HEK293 (cell line): Measurements from ENCODE around the gene LHB.

Source experiments
- CTCF ChIP-seq: fragments of 450-650 bp; formaldehyde crosslinking; IDR thresholded peaks from 2 replicates; pipeline ENCODE4 v1.5.1; 2016; ENCODE audit warnings: missing biosample characterization, missing genetic modification characterization
- FEZF1 ChIP-seq: fragments of 450-650 bp; formaldehyde crosslinking; IDR thresholded peaks from 2 replicates; pipeline ENCODE4 v1.5.1; 2016; ENCODE audit warnings: missing biosample characterization, missing genetic modification characterization
- GFI1B ChIP-seq: fragments of 450-650 bp; formaldehyde crosslinking; IDR thresholded peaks from 2 replicates; pipeline ENCODE4 v1.5.1; 2016; ENCODE audit warnings: missing biosample characterization, missing genetic modification characterization
- GLI4 ChIP-seq: fragments of 450-650 bp; formaldehyde crosslinking; IDR thresholded peaks from 2 replicates; pipeline ENCODE4 v1.5.1; 2016; ENCODE audit warnings: missing biosample characterization, missing genetic modification characterization
- GLIS1 ChIP-seq: fragments of 450-650 bp; formaldehyde crosslinking; IDR thresholded peaks from 2 replicates; pipeline ENCODE4 v1.5.1; 2016; ENCODE audit warnings: missing biosample characterization, missing genetic modification characterization
- HOXA7 ChIP-seq: sonication (generic); formaldehyde crosslinking; IDR thresholded peaks from 2 replicates; pipeline ENCODE4 v1.8.1; 2022; ENCODE audit warnings: missing genetic modification reagents, borderline replicate concordance
- KLF9 ChIP-seq: fragments of 450-650 bp; formaldehyde crosslinking; IDR thresholded peaks from 2 replicates; pipeline ENCODE4 v1.5.1; 2016; ENCODE audit warnings: missing biosample characterization, missing genetic modification characterization, low read depth
- PBX3 ChIP-seq: sonication (generic); formaldehyde crosslinking; IDR thresholded peaks from 2 replicates; pipeline ENCODE4 v1.8.1; 2022; ENCODE audit warnings: mild to moderate bottlenecking, moderate library complexity, missing genetic modification reagents
- PRDM1 ChIP-seq: fragments of 450-650 bp; formaldehyde crosslinking; IDR thresholded peaks from 2 replicates; pipeline ENCODE4; 2016; ENCODE audit warnings: missing biosample characterization, missing genetic modification characterization
- SP3 ChIP-seq: fragments of 450-650 bp; formaldehyde crosslinking; IDR thresholded peaks from 2 replicates; pipeline ENCODE4 v1.5.1; 2016; ENCODE audit warnings: missing biosample characterization, missing genetic modification characterization
- ZBTB17 ChIP-seq: fragments of 450-650 bp; formaldehyde crosslinking; IDR thresholded peaks from 2 replicates; pipeline ENCODE4 v1.5.1; 2016; ENCODE audit warnings: missing biosample characterization, missing genetic modification characterization
- ZFP37 ChIP-seq: fragments of 450-650 bp; formaldehyde crosslinking; IDR thresholded peaks from 2 replicates; pipeline ENCODE4 v1.5.1; 2016; ENCODE audit warnings: missing biosample characterization, missing genetic modification characterization
- ZNF114 ChIP-seq: fragments of 450-650 bp; formaldehyde crosslinking; IDR thresholded peaks from 2 replicates; pipeline ENCODE4 v1.5.0; 2017; ENCODE audit warnings: missing biosample characterization, missing genetic modification characterization
- ZNF16 ChIP-seq: fragments of 450-650 bp; formaldehyde crosslinking; IDR thresholded peaks from 2 replicates; pipeline ENCODE4 v1.5.1; 2016; ENCODE audit warnings: low read depth, missing biosample characterization, missing genetic modification characterization
- ZNF223 ChIP-seq: fragments of 450-650 bp; formaldehyde crosslinking; IDR thresholded peaks from 2 replicates; pipeline ENCODE4 v1.5.1; 2016; ENCODE audit warnings: missing biosample characterization, missing genetic modification characterization
- ZNF239 ChIP-seq: fragments of 450-650 bp; formaldehyde crosslinking; IDR thresholded peaks from 2 replicates; pipeline ENCODE4 v1.5.1; 2016; ENCODE audit warnings: missing biosample characterization, missing genetic modification characterization
- ZNF248 ChIP-seq: fragments of 450-650 bp; formaldehyde crosslinking; IDR thresholded peaks from 2 replicates; pipeline ENCODE4 v1.5.1; 2017; ENCODE audit warnings: missing biosample characterization, missing genetic modification characterization
- ZNF280C ChIP-seq: fragments of 450-650 bp; formaldehyde crosslinking; IDR thresholded peaks from 2 replicates; pipeline ENCODE4 v1.5.1; 2016; ENCODE audit warnings: missing biosample characterization, missing genetic modification characterization
- ZNF292 ChIP-seq: fragments of 450-650 bp; formaldehyde crosslinking; IDR thresholded peaks from 2 replicates; pipeline ENCODE4 v1.5.1; 2016; ENCODE audit warnings: low read depth, missing biosample characterization, missing genetic modification characterization, borderline replicate concordance
- ZNF311 ChIP-seq: fragments of 450-650 bp; formaldehyde crosslinking; IDR thresholded peaks from 2 replicates; pipeline ENCODE4 v1.5.1; 2017; ENCODE audit warnings: missing biosample characterization, missing genetic modification characterization, borderline replicate concordance
- ZNF423 ChIP-seq: fragments of 450-650 bp; formaldehyde crosslinking; IDR thresholded peaks from 2 replicates; pipeline ENCODE4 v1.5.1; 2016; ENCODE audit warnings: missing biosample characterization, missing genetic modification characterization
- ZNF433 ChIP-seq: fragments of 450-650 bp; formaldehyde crosslinking; IDR thresholded peaks from 2 replicates; pipeline ENCODE4 v1.5.1; 2016; ENCODE audit warnings: missing biosample characterization, missing genetic modification characterization, low read depth
- ZNF510 ChIP-seq: fragments of 450-650 bp; formaldehyde crosslinking; IDR thresholded peaks from 2 replicates; pipeline ENCODE4 v1.5.1; 2018; ENCODE audit warnings: mild to moderate bottlenecking, missing genetic modification characterization, missing biosample characterization; ENCODE audit not compliant: insufficient replicate concordance
- ZNF544 ChIP-seq: fragments of 450-650 bp; formaldehyde crosslinking; IDR thresholded peaks from 2 replicates; pipeline ENCODE4 v1.5.0; 2017; ENCODE audit warnings: missing biosample characterization, missing genetic modification characterization
- ZNF596 ChIP-seq: fragments of 450-650 bp; IDR thresholded peaks from 2 replicates; pipeline ENCODE4 v1.5.0; 2018; ENCODE audit warnings: missing biosample characterization, mild to moderate bottlenecking, missing genetic modification characterization, moderate library complexity
- ZNF626 ChIP-seq: fragments of 450-650 bp; sonication (Bioruptor Pico); formaldehyde crosslinking; IDR thresholded peaks from 2 replicates; pipeline ENCODE4 v1.5.1; 2018; ENCODE audit warnings: missing biosample characterization, missing genetic modification characterization, inconsistent platforms
- ZNF701 ChIP-seq: fragments of 450-650 bp; formaldehyde crosslinking; IDR thresholded peaks from 2 replicates; pipeline ENCODE4 v1.5.1; 2016; ENCODE audit warnings: missing biosample characterization, missing genetic modification characterization
- ZNF837 ChIP-seq: fragments of 450-650 bp; formaldehyde crosslinking; IDR thresholded peaks from 2 replicates; pipeline ENCODE4 v1.5.1; 2016; ENCODE audit warnings: missing biosample characterization, missing genetic modification characterization
- ZSCAN23 ChIP-seq: fragments of 450-650 bp; formaldehyde crosslinking; IDR thresholded peaks from 2 replicates; pipeline ENCODE4 v1.5.1; 2016; ENCODE audit warnings: missing biosample characterization, missing genetic modification characterization
- TF ChIP-seq, protein P1 (sequence below): fragments of 450-650 bp; formaldehyde crosslinking; IDR thresholded peaks from 2 replicates; pipeline ENCODE4 v1.5.1; 2016; ENCODE audit warnings: missing biosample characterization, missing genetic modification characterization
- TF ChIP-seq, protein P2 (sequence below): fragments of 450-650 bp; formaldehyde crosslinking; IDR thresholded peaks from 2 replicates; pipeline ENCODE4 v1.5.1; 2016; ENCODE audit warnings: missing biosample characterization, missing genetic modification characterization
- TF ChIP-seq, protein P3 (sequence below): fragments of 450-650 bp; formaldehyde crosslinking; IDR thresholded peaks from 2 replicates; pipeline ENCODE4 v1.5.1; 2016; ENCODE audit warnings: missing biosample characterization, missing genetic modification characterization, low read depth

Gene LHB

DNA sequence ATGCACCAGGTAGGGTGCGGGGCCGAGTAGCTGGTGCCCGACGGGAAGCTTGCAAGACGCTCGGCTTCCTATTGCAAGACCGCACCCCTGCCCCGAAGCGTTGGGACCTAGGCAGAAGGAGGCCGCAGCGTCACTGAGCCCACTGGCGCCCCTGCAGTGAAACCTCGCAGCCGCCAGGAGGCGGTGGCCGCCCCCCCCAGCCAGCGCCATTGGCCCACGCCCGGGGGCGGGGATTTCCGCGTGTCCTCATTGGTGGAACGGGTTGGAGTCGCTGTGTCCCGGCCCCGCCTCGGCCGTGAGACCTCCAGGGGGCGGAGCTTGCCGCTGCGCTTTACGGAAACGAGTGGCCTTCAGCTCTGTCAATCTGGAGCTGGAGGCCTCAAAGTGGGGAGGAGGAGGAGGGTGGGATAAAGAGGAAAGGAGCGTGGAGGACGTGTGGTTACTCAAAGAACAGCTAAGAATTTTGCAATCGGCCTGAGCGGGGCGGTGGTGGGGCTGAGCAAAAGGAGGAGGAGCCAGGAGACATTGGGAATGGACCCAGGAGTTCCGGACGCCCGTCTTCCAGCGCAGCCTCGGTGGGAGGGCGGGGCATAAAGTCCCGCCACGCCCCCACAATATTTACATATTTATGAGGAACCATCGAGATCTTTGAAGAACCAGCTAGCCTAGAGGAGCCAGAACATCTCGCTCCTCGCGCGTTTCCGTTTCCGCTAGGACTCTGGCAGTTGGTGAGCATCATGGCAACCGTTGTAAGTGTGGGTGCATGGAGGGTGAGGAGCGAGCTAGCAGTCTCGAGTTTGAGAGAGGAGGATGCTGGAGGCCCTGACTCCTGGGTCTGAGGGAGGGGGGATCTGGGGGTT is 23.5 kb downstream of the LHB start, which contains the start of the genes GYS1 and RUVBL2 (continued):
- TF ChIP-seq ZNF292 (tag by site-specific recombination) (no peak), PRDM1 (tag by site-specific recombination) (no peak), ZFP37 (tag by site-specific recombination) (peak; percentile 49; the same call in 1 of the 2 replicates), ZNF239 (tag by site-specific recombination) (no peak), FEZF1 (tag by site-specific recombination) (peak; percentile 69), ZNF837 (tag by site-specific recombination) (no peak), GLI4 (tag by site-specific recombination) (no peak), PBX3 (CRISPR knock-in tag) (0 out of 2 replicates have a peak, but pooled peaks have one; percentile 46), ZNF701 (tag by site-specific recombination) (no peak), ZNF280C (tag by site-specific recombination) (no peak), ZSCAN23 (tag by site-specific recombination) (no peak), ZNF626 (tag by site-specific recombination) (no peak), ZNF596 (tag by site-specific recombination) (no peak), ZBTB17 (tag by site-specific recombination) (peak; percentile 58; the same call in 1 of the 2 replicates), ZNF16 (tag by site-specific recombination) (no peak), ZNF114 (tag by site-specific recombination) (no peak), ZNF248 (tag by site-specific recombination) (no peak), KLF9 (tag by site-specific recombination) (peak; percentile 83), ZNF433 (no peak), ZNF311 (tag by site-specific recombination) (no peak), GFI1B (tag by site-specific recombination) (no peak), SP3 (peak; percentile 98), ZNF544 (tag by site-specific recombination) (no peak), ZNF223 (tag by site-specific recombination) (no peak), GLIS1 (tag by site-specific recombination) (peak; percentile 58), ZNF510 (tag by site-specific recombination) (no peak), HOXA7 (no peak), CTCF (tag by site-specific recombination) (peak; percentile 100), ZNF423 (tag by site-specific recombination) (no peak)
- TF ChIP-seq, protein P1, sequence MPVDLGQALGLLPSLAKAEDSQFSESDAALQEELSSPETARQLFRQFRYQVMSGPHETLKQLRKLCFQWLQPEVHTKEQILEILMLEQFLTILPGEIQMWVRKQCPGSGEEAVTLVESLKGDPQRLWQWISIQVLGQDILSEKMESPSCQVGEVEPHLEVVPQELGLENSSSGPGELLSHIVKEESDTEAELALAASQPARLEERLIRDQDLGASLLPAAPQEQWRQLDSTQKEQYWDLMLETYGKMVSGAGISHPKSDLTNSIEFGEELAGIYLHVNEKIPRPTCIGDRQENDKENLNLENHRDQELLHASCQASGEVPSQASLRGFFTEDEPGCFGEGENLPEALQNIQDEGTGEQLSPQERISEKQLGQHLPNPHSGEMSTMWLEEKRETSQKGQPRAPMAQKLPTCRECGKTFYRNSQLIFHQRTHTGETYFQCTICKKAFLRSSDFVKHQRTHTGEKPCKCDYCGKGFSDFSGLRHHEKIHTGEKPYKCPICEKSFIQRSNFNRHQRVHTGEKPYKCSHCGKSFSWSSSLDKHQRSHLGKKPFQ (tag by site-specific recombination) = no peak
- TF ChIP-seq, protein P2, sequence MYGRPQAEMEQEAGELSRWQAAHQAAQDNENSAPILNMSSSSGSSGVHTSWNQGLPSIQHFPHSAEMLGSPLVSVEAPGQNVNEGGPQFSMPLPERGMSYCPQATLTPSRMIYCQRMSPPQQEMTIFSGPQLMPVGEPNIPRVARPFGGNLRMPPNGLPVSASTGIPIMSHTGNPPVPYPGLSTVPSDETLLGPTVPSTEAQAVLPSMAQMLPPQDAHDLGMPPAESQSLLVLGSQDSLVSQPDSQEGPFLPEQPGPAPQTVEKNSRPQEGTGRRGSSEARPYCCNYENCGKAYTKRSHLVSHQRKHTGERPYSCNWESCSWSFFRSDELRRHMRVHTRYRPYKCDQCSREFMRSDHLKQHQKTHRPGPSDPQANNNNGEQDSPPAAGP (tag by site-specific recombination) = no peak
- TF ChIP-seq, protein P3, sequence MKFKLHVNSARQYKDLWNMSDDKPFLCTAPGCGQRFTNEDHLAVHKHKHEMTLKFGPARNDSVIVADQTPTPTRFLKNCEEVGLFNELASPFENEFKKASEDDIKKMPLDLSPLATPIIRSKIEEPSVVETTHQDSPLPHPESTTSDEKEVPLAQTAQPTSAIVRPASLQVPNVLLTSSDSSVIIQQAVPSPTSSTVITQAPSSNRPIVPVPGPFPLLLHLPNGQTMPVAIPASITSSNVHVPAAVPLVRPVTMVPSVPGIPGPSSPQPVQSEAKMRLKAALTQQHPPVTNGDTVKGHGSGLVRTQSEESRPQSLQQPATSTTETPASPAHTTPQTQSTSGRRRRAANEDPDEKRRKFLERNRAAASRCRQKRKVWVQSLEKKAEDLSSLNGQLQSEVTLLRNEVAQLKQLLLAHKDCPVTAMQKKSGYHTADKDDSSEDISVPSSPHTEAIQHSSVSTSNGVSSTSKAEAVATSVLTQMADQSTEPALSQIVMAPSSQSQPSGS = no peak
